HG03378 (cell line): ENCODE results near the gene STEAP1B.

Experiments used
- ATAC-seq: cut with Tn5 transposase; IDR thresholded peaks from one replicate; pipeline ENCODE4 v1.9.1; 2021; ENCODE audit warnings: mild to moderate bottlenecking, moderate library complexity; ENCODE audit not compliant: unreplicated experiment

Gene STEAP1B

DNA sequence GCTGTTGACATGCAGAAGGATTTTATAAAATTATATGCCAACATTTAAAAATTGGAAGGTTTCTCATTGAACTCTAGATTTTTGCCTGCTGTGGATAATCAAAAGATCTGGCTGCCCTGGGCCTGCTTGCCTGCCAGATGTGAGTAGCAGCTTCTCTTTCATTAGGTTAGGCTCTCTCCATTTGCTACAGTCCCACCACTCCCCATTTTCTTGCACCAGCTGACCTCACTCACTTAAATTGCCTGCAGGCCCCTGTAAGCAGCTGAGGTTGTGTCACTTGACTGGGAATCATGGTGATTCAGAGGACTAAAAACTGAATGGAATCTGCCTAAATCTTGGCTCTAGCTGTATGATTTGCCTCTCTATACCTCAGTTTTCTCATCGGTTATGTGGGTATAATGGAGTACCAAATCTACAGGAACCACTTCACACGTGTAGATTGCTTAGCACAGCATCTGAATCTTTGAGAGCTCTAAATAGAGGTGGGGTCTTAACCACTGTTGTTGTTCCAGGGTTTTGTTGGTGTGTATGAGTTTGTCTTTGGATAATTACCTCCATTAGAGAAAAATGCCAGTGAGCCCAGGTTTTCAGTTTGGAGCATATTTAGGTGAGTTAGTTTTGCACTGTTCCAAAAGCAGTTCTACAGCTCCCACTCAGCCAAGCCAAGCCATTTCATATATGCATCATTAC, 124.5 kb downstream of the STEAP1B start:
- no peak for ATAC-seq

DNA sequence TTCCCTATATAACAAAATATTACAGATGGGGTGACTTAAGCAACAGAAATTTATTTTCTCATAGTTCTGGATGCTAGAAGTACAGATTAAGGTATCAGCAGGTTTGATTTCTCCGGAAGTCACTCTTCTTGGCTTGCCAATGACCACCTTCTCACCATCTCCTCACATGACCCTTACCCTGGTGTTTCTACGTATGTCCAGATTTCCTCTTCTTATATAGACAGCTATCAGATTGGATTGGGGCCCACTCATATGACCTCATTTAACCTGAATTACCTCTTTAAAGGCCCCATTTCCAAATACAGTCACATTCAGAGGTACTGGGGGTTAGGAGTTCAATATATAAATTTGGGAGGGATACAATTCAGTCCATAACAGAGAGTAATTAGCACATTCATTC, 126.1 kb downstream of the STEAP1B start:
- no peak for ATAC-seq

DNA sequence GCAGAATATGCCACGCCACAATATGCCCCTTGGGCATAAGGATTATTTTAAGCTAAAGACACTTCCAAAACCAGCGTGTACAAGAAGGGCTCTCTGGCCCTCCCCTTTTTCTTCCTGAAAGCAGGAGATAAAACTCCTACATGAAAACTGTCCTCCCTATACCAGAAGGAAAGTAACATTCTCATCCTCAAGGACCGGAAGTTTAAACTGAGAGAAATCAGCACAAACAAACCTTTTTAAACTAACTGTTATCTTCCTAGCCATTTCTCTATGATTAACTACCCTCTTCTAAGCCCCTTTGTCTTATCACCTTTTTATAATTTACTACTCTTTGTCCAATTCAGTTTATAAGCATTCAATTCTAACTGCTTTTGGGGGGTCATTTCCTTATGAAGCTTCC, 126.6 kb downstream of the STEAP1B start:
- no peak for ATAC-seq

- ATAC-seq = no peak
Measured at GRCh38 chr7:22372863-22373262, 127.1 kb downstream of the STEAP1B start.

DNA sequence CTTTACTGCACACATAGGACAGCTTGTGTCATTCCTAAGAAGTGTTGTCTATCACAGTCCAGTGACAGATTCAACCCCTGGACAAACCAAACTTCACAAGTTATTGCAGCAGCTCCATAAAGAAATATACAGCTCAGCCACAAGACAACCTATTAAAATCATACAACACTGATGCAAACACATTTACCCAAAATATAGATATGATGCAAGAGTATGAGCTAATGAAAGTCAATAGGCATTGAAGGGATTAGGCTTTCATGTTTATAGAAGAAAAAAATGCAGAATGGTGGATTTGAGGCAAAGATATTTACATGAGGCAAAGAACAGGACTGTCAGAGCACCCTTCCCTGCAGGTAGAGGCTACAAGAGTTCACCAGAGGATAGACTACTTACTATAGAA, 128.1 kb downstream of the STEAP1B start:
- ATAC-seq = no peak
